ENCODE measurements around the gene ENAH. TPM values are rescaled to one million over a fixed set of nuclear protein-coding genes. Genes with fewer than 3 reads are reported as not detected.

Gene ENAH
- total and polyA plus RNA-seq, 9 of the 15 experiments (the other 6 are each of a cell fraction or from before 2014, with no cell fraction given), result 0.03 to 1.2 (median 0.15) TPM

- TF ChIP-seq, protein P1, sequence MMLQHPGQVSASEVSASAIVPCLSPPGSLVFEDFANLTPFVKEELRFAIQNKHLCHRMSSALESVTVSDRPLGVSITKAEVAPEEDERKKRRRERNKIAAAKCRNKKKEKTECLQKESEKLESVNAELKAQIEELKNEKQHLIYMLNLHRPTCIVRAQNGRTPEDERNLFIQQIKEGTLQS (IDR thresholded peaks at IDR 0.05), result peak; percentile 51; the same call in 1 of the 2 replicates
- TF ChIP-seq, protein P1 (CRISPR knock-in tag; conservative IDR thresholded peaks at IDR 0.05), result no peak
- peak; percentile 70 for TF ChIP-seq CREM (IDR thresholded peaks at IDR 0.05; ENCODE audit: low read depth)
These were observed 91.2 kb downstream of the ENAH start (continued) for GRCh38 chr1:225561675-225562074.

DNA sequence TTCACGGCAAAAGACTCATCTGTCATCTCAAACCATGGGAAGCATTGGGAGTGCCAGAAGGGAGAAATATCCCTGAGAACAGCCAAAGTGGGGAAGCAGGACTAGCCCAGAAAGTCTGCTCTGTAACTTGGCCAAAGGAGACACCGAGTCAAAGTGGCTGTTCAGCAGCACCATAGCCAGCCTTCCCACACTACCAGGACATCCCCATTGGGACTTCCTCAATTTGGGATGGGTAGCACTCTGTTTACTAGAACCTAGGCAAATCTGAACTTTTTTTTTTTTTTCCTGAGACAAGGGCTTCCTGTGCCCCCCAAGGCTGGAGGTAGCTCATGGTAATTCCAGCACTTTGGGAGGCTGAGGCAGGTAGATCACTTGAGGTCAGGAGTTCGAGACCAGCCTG, 93.0 kb downstream of the ENAH start:
- ATAC-seq, result no peak
- H3K9ac ChIP-seq (ENCODE audit: insufficient read depth in 1 of 2, low read depth in 2 of 2, low read length in 2 of 2), result no peak overlapping the region
- H3K4me1 ChIP-seq (replicated peaks in 1 of 2; ENCODE audit: control insufficient read depth in 2 of 2, insufficient read depth in 2 of 2, low read length in 2 of 2), result no peaks in the 10 kb centered on the region; a peak in 1 of 5 replicates
- no peak for TF ChIP-seq XRCC5 (IDR thresholded peaks at IDR 0.05; ENCODE audit: low read depth, low read length)
- peak; percentile 55; the same call in 1 of the 2 replicates for TF ChIP-seq SPI1 (IDR thresholded peaks at IDR 0.05; ENCODE audit: borderline replicate concordance, low read depth, low read length)
- TF ChIP-seq KHSRP (IDR thresholded peaks at IDR 0.05), result no peak
- ChIA-PET CTCF (ENCODE audit: low intra/inter-chr PET ratio) (interaction anchor here (0.6 to 1.6 kb wide), 3 partner anchors 20 to 85 kb away, joined by 3 to 8 read pairs (median 4); no protein-coding TSS in a partner anchor), POLR2A (no interaction called here)
- H3K79me2 ChIP-seq (ENCODE audit: control insufficient read depth, insufficient read depth, low read length), result no peaks in the 10 kb centered on the region
- no peaks in the 10 kb centered on the region for H4K20me1 ChIP-seq (replicated peaks; ENCODE audit: control insufficient read depth, insufficient read depth, low read length)
- H3K36me3 ChIP-seq (ENCODE audit: control insufficient read depth, insufficient read depth, low read length), result no peaks in the 10 kb centered on the region
- no peak overlapping the region for H3K4me2 ChIP-seq (ENCODE audit: insufficient read depth, low read length)
- FAIRE-seq, result no peak
- H3K9me3 ChIP-seq (replicated peaks; ENCODE audit: control insufficient read depth, insufficient read depth, low read depth, low read length), result no peaks in the 10 kb centered on the region
- H3K9me1 ChIP-seq (ENCODE audit: control insufficient read depth, insufficient read depth, low read length), result no peaks in the 10 kb centered on the region
- H3K27ac ChIP-seq (ENCODE audit: extremely low read depth, low read depth, low read length), result no peak overlapping the region
- intact Hi-C loops (cut with micrococcal nuclease) (no loop called here), in situ Hi-C loops (cut with MboI) (no loop called here)
- no peak for DNase-seq (ENCODE audit: extremely low read depth in 1 of 4, low spot score in 3 of 4)
- 0% methylated on average over 3 of the region's 3 CpGs for WGBS (ENCODE audit: insufficient coverage, low coverage, missing lambda C conversion rate)
- no peak overlapping the region for H3K4me3 ChIP-seq
- H2AFZ ChIP-seq (ENCODE audit: low read depth, low read length), result no peak overlapping the region
- peaks cover 4 to 17% of the 10 kb centered on the region in 2 experiments; a peak in 3 of 5 replicates for H3K27me3 ChIP-seq (ENCODE audit: control insufficient read depth in 2 of 2, insufficient read depth in 2 of 2, low read length in 2 of 2)
- no TSS peak for BruUV-seq (replicated peaks)
